ENCODE results near the gene SUGP2.
A peak's percentile ranks its signal among the peaks of the same experiment; 100 is the strongest.

SUGP2 gene

GRCh38 chr19:19033426-19034203, at the start of gene SUGP2, which contains the start of gene ARMC6:
Gene SUGP2 (minus strand): TSS chr19:19033517. CDS start chr19:19031071, 2,446 bp downstream.
Gene ARMC6 (plus strand): TSS chr19:19033603. CDS start chr19:19034210, 607 bp downstream.
- peak within 1 kb of the TSS; percentile 92 to 97 for H3K4me3 ChIP-seq (replicated peaks in 1 of 2; ENCODE audit: low read depth in 2 of 2, low read length in 2 of 2)
- DNase-seq (ENCODE audit: low read depth in 2 of 2), result peak; percentile 86 to 91
- TF ChIP-seq CTCF (IDR thresholded peaks at IDR 0.05; ENCODE audit: low read depth, low read length), result no peak

- TF ChIP-seq CTCF (IDR thresholded peaks at IDR 0.05; ENCODE audit: low read depth, low read length), result no peak
- DNase-seq (ENCODE audit: low read depth in 2 of 2), result peak; percentile 49 to 57
These were observed 48.4 kb upstream of the SUGP2 start for GRCh38 chr19:19081642-19082151.

GRCh38 chr19:19079571-19079970, 46.3 kb upstream of the SUGP2 start:
- no peak overlapping the region for H3K4me3 ChIP-seq (replicated peaks in 1 of 2; ENCODE audit: low read depth in 2 of 2, low read length in 2 of 2)
- DNase-seq (ENCODE audit: low read depth in 2 of 2), result no peak
- no peak for TF ChIP-seq CTCF (IDR thresholded peaks at IDR 0.05; ENCODE audit: low read depth, low read length)

More at GRCh38 chr19:19081642-19082151, 48.4 kb upstream of the SUGP2 start:
- H3K4me3 ChIP-seq (replicated peaks in 1 of 2; ENCODE audit: low read depth in 2 of 2, low read length in 2 of 2), result no peak overlapping the region

- no peak for DNase-seq (ENCODE audit: low read depth in 2 of 2)
- no peak for TF ChIP-seq CTCF (IDR thresholded peaks at IDR 0.05; ENCODE audit: low read depth, low read length)
These were observed 45.5 kb upstream of the SUGP2 start for GRCh38 chr19:19078801-19079200.

GRCh38 chr19:19077103-19077502, 43.8 kb upstream of the SUGP2 start:
- TF ChIP-seq CTCF (IDR thresholded peaks at IDR 0.05; ENCODE audit: low read depth, low read length), result no peak
- DNase-seq (ENCODE audit: low read depth in 2 of 2), result no peak
- no peak overlapping the region for H3K4me3 ChIP-seq (replicated peaks in 1 of 2; ENCODE audit: low read depth in 2 of 2, low read length in 2 of 2)

More at GRCh38 chr19:19078801-19079200, 45.5 kb upstream of the SUGP2 start:
- no peak overlapping the region for H3K4me3 ChIP-seq (replicated peaks in 1 of 2; ENCODE audit: low read depth in 2 of 2, low read length in 2 of 2)

GRCh38 chr19:19076476-19076875, 43.2 kb upstream of the SUGP2 start:
- DNase-seq (ENCODE audit: low read depth in 2 of 2), result no peak
- H3K4me3 ChIP-seq (replicated peaks in 1 of 2; ENCODE audit: low read depth in 2 of 2, low read length in 2 of 2), result no peak overlapping the region
- TF ChIP-seq CTCF (IDR thresholded peaks at IDR 0.05; ENCODE audit: low read depth, low read length), result no peak

Data from cardiac fibroblast (primary cell).